Superior temporal gyrus (tissue), 1 donor: ENCODE data around the gene ARL8B.
A peak's percentile ranks its signal among the peaks of the same experiment; 100 is the strongest.

Experiments used
- DNase-seq: peaks from one replicate; pipeline ENCODE4 v3.0.0-alpha.2; 2016; ENCODE audit errors: extremely low spot score

The ARL8B gene

GRCh38 chr3:5187156-5187919 is 65.2 kb downstream of the ARL8B start, which contains the start of gene EDEM1:
TSS of gene EDEM1 (plus strand) at chr3:5187707. CDS start at chr3:5187806, 99 bp downstream.
- peak; percentile 90 for DNase-seq

- DNase-seq = no peak
Measured at GRCh38 chr3:5187920-5188418, 65.9 kb downstream of the ARL8B start.

- no peak for DNase-seq
Measured at GRCh38 chr3:5188419-5189221, 66.5 kb downstream of the ARL8B start.

- DNase-seq = no peak
Measured at GRCh38 chr3:5190147-5190791, 68.2 kb downstream of the ARL8B start.

GRCh38 chr3:5191555-5192304 is 69.6 kb downstream of the ARL8B start:
- no peak for DNase-seq

GRCh38 chr3:5192571-5193365 is 70.7 kb downstream of the ARL8B start:
- no peak for DNase-seq

- DNase-seq = no peak
Measured at GRCh38 chr3:5194341-5194740, 72.2 kb downstream of the ARL8B start.

- no peak for DNase-seq
Measured at GRCh38 chr3:5194801-5195509, 72.9 kb downstream of the ARL8B start.

- DNase-seq = no peak
Measured at GRCh38 chr3:5195605-5196004, 73.5 kb downstream of the ARL8B start.

- DNase-seq = no peak
Measured at GRCh38 chr3:5197022-5197421, 74.9 kb downstream of the ARL8B start.

GRCh38 chr3:5197470-5198312 is 75.6 kb downstream of the ARL8B start:
- DNase-seq = no peak

- DNase-seq = no peak
Measured at GRCh38 chr3:5198313-5198677, 76.2 kb downstream of the ARL8B start.

GRCh38 chr3:5198986-5199731 is 77.1 kb downstream of the ARL8B start:
- DNase-seq = no peak

- DNase-seq = no peak
Measured at GRCh38 chr3:5201536-5201935, 79.4 kb downstream of the ARL8B start.

- DNase-seq = no peak
Measured at GRCh38 chr3:5202222-5202621, 80.1 kb downstream of the ARL8B start.

- DNase-seq = no peak
Measured at GRCh38 chr3:5205165-5205941, 83.3 kb downstream of the ARL8B start.

GRCh38 chr3:5210926-5211325 is 88.8 kb downstream of the ARL8B start:
- no peak for DNase-seq
